GM19240 (cell line): ENCODE measurements around the gene PTPRM.

Experiments used
- DNase-seq: peaks from one replicate; pipeline ENCODE4 v3.0.0; 2011; ENCODE audit warnings: low spot score; ENCODE audit not compliant: insufficient read length

PTPRM gene

GRCh38 chr18:8455661-8456614, 888.8 kb downstream of the PTPRM start:
- no peak for DNase-seq
